Measurements from ENCODE around the gene KRT82.
"Not testable (repeated sequence)": the region's sequence is repeated elsewhere in the genome, so short reads cannot be mapped to it uniquely, and the experiment has no call there.

KRT82 gene

DNA sequence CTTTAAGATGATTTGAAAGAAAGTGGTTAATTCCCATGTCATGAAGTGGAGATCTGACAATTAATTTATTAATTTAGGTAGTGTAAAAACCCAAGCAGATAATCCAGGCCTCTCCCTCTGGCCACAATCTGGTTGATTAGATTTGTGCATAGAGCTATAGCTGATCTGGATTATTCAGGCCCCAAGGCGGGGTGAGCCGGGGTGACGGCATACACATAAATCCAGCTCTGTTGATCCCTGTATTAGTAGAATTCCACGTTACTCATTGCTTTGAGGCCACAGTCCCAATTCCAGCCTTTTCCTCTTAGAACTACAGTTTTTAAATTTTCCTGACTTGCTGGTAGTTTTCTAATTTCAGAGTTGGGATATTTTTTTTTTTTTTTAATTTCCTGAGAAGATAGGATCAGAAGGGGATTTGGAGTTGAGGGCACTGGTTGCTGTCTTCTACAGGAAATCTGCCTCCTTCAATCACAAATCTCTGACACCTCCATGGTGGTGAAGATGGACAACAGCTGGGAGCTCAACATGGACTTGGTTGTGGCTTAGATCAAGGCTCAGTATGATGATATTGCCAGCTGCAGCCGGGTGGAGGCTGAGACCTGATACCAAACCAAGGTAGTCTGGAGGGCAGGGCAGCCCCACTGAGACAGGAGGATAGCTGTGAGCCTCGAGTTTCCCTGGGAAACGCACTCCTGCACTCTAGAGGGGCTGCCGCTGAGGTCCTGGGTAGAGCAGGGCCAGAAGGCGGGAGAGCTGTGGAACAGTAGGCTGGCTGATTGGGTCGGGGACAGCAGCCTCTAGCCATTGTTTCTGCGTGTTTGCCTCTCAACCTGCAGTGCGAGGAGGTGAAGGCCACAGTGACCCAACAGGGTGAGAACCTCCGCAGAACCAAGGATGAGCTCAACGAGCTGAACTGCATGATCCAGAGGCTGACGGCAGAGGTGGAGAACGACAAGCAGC is 58.3 kb downstream of the KRT82 start:
- DNase-seq (ENCODE audit: insufficient read length, low spot score) (no peak), FAIRE-seq (no peak)

DNA sequence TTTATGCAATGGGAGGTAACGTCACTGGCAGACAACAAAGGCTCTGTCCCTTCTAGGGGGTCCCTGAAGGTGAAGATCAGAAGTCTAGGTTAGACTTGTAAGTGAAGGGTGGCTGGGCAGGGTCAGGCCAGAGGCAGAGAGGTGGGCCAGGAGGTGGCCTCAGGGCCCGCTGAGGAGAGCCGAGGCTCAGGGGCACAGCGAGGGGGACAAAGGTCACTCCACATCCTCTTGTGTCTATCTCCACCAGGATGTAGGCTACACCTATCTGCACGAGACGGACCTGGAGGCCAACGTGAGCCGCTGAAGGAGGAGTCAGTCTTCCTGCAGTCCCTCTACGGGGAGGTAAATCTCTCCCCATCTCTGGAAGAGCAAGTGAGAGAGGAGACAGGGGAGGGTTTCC is 59.1 kb downstream of the KRT82 start:
- DNase-seq (ENCODE audit: insufficient read length, low spot score): no peak
- no peak for FAIRE-seq

DNA sequence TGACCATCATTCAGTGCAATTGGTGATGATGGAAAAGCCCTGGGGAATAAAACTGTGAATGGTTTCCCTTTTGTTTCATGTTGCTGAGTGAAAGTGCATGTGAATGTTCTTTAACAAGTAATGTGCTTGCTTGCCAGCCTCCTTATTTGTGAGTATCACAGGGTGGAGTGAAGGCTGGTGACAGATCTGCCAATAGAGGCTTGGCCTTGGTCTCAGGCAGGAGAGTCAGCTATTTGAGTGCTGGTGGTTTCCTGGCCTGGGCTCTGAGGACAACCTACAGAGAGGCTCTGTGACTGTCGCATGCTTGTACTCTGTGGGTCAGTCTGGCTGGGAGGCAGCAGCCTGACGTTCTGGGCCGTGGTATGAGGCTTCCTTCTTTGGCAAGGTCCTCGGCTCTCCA is 59.5 kb downstream of the KRT82 start:
- FAIRE-seq: no peak
- DNase-seq (ENCODE audit: insufficient read length, low spot score): no peak

DNA sequence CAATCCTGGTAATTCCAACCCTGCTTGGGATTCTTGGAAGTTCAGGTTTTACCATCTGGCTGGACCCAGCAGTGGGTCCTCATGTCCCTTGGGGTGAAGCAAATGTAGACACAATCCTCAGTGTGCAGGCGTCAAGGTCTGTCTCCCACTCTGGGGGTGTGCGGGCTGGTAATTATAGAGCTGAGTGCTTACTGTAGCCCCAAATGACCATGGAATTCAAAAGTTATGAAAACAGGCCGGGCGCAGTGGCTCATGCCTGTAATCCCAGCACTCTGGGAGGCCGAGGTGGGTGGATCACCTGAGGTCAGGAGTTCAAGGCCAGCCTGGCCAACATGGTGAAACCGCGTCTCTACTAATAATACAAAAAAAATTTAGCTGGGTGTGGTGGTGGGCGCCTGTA is 61.1 kb downstream of the KRT82 start:
- FAIRE-seq: not testable (repeated sequence)

DNA sequence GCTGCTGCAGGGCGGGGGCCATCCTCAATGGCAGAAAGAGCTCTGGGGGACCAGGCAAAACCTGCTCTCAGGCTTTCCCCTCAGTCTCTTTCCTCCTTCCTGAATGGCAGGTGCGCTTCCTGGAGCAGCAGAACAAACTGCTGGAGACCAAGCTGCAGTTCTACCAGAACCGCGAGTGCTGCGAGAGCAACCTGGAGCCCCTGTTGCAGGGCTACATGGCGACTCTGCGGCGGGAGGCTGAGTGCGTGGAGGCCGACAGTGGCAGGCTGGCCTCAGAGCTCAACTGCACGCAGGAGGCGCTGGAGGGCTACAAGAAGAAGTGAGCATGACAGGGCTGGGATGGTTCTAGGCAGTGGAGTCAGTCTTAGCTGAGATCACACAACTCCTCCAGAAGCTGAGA is 62.0 kb downstream of the KRT82 start:
- no peak for DNase-seq (ENCODE audit: insufficient read length, low spot score)
- FAIRE-seq: no peak

More for the DNA sequence above, 61.1 kb downstream of the KRT82 start:
- DNase-seq (ENCODE audit: insufficient read length, low spot score): not testable (repeated sequence)

All from HTR-8/SVneo (cell line).